Stimulated activated CD4-positive, alpha-beta T cell treated with anti-CD3 and anti-CD28 coated beads, TNF-alpha, amount 100 ng/mL, for 1 hour (primary cell): Measurements from ENCODE around the gene CEMP1.
A peak's percentile ranks its signal among the peaks of the same experiment; 100 is the strongest.

Source experiments
- DNase-seq, 3 donors: peaks; one replicate each; pipeline ENCODE4 v3.0.0-alpha.2; 2020; ENCODE audit warnings: low read depth in 3 of 3, low spot score in 1 of 3

The CEMP1 gene

GRCh38 chr16:2520784-2521531 lies 10.2 kb downstream of the CEMP1 start:
- DNase-seq = no peak

GRCh38 chr16:2520097-2520783 lies 11.0 kb downstream of the CEMP1 start, which contains the start of gene AMDHD2:
TSS of gene AMDHD2 (plus strand) at chr16:2520371. CDS start at chr16:2520459, 88 bp downstream.
- DNase-seq = peak; percentile 72 to 80 (median 76)

GRCh38 chr16:2519711-2520080 lies 11.5 kb downstream of the CEMP1 start:
- DNase-seq = no peak

- DNase-seq = no peak
These were observed 12.1 kb downstream of the CEMP1 start for GRCh38 chr16:2518823-2519710.

GRCh38 chr16:2517954-2518605 lies 13.1 kb downstream of the CEMP1 start:
- no peak for DNase-seq

- DNase-seq = no peak
These were observed 14.6 kb downstream of the CEMP1 start for GRCh38 chr16:2516391-2517240.

GRCh38 chr16:2515180-2515851 lies 15.9 kb downstream of the CEMP1 start:
- DNase-seq = no peak

- DNase-seq = peak in 1 of 3 donors; percentile 14
These were observed 16.7 kb downstream of the CEMP1 start for GRCh38 chr16:2514333-2515179.

GRCh38 chr16:2513405-2514332 lies 17.5 kb downstream of the CEMP1 start, which contains the start of gene ATP6V0C:
TSS of gene ATP6V0C (plus strand) at chr16:2513952. CDS start at chr16:2514104, 152 bp downstream.
- peak; percentile 77 to 87 (median 80) for DNase-seq

- DNase-seq = no peak
These were observed 18.3 kb downstream of the CEMP1 start for GRCh38 chr16:2512735-2513404.

GRCh38 chr16:2511996-2512734 lies 19.0 kb downstream of the CEMP1 start:
- no peak for DNase-seq

GRCh38 chr16:2511128-2511800 lies 19.9 kb downstream of the CEMP1 start:
- no peak for DNase-seq

GRCh38 chr16:2508722-2509400 lies 22.3 kb downstream of the CEMP1 start:
- no peak for DNase-seq

- no peak for DNase-seq
These were observed 23.5 kb downstream of the CEMP1 start for GRCh38 chr16:2507665-2508064.

GRCh38 chr16:2507052-2507659 lies 24.1 kb downstream of the CEMP1 start:
- DNase-seq = no peak
